Measurements from ENCODE around the gene RTTN.
"Not testable (repeated sequence)": the region's sequence is repeated elsewhere in the genome, so short reads cannot be mapped to it uniquely, and the experiment has no call there.

Gene RTTN

DNA sequence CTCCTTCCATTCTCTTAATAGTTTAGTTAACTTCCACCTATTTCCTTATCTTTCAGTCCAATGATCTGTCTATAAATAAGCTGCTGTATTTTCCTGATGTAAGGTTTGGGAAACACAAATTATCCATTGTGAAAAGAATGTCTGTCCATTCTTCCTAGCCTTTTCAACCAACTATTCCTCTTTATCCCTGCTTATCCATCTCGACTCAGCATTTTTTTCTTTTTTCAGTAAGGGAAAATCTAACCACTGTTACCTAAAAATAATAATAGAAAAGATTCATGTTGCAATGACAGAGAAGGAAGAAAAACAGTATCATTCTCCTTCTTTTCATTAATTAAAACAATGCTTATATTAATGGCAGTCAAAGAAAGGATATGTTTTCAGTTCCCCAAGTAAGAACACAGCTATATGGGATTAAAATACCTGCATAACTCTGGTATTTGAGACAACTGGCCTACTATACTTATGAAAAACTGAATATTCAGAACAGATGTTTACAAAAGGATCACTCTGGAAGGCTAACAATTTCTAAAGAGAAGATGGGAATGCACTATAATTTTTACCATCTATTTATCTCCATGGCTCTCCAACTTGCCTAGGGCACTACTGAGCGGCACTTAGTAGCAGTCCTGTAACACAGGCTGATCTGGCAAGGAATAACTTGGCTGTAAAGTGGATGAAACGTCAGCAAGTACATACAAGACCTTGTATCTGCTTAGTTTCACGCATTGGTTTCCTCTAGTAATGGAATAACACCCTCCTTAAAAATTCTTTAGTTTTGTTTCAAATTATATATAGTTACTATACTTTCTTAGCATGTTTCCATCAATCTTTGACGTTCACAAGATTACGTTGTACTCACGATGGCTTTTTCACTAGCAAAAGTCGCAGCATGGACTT lies 57.2 kb downstream of the RTTN start:
- no peak for DNase-seq

DNA sequence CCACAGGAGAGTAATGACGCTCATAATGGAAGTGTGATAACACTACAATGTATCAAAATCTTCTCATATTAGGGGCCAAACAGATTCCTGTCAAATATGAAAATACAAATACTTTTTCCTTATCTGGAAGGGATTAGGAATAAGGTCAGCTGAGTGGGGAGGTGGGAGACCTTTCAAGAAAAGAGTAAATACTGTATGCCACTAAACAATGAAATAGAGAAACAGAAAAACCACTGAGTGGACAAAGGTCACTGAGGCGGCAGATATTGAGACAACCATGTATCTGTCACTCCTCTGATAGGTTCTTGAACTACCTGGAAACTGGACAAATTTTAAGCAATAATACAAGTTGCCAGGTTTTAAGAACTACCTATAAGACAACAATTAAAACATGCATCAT lies 59.3 kb downstream of the RTTN start:
- no peak for DNase-seq

DNA sequence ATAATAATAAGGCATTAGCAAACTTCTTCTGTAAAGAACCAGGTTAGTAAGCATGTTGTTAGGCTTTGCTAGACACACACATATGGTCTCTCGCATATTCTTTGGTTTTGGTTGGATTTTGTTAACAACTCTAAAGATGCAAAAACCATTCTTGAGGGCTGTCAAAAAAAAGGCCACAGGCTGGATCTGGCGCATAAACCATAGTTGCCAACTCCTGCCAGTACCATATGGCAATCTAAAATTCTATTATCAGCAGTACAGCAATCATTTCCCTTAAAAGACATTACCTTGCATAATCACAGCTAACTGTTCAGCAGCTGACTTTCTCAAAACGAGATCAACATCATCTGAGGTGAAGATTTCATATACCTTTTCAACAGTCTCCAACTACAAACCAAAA lies 63.5 kb downstream of the RTTN start:
- no peak for DNase-seq

DNA sequence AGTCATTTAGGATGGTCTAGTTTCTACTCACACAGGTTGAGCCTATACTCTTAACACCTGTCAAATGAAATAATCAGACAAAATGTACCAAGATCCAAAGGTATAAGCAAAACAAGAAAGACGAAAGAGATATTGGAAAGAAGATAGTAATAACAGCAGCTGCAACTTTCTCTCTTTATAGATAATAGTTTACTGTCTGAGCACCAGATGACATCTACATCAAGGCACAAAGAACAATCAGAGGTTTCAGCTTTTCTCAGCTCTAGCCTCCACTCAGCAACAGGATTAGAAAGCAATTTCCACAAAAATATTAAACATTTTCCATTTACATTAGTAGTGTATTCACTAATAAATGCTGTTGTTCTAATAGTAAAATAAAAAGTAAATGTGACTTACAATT lies 66.3 kb downstream of the RTTN start:
- DNase-seq = no peak

DNA sequence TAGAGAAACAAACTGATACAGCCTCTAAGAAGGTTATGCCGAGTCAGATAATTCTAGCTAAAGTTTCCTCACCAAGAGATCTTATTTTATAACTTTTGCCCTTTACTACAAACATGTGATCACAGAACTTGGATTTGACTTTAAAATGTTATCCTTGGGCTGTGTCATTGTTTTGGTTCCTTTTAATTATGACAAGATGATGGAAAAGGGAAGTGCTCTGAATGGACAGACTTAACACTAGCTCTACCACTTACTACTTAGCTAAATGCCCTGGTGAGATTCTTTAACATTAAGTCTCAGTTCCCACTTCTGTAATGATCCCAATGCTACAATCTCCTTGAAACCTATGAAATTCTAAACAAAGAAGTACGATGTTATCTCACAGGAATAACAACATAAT lies 69.9 kb downstream of the RTTN start:
- DNase-seq = no peak

DNA sequence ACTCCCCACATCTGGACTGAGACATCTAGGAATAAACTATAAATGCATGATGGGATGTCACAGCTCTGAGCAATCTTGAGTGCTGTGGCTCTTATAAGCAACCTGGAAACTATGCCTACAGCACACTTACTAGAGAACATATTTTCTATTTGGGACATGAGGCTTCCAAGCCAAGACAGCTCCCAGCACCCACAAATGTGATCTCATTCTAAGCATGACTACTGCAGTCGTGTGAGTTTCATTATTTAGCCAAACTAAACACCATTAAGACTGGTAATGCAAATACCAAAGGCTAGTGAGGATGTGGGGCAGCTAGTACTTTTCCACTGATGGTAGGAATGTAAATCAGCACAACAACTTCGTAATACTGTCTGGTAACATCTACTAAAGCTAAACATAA lies 72.5 kb downstream of the RTTN start:
- no peak for DNase-seq

DNA sequence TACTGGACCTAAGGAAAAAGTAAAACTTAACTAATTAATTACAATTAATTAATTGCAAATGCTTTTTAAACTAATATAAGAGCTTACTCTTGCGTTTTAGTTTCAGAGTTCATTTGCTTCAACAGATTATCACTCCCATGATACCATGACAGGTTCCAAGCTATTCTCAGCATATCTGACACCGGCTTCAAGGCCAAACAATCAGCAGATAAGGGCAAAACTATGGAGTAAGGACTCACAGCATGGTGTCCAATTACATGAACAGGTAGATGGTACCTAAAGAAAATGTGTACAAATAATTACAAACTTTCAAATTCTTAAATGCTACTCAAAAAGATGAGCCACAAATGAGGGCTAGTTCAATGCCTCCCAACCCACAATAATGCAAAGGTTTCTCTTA lies 77.2 kb downstream of the RTTN start:
- no peak for DNase-seq

DNA sequence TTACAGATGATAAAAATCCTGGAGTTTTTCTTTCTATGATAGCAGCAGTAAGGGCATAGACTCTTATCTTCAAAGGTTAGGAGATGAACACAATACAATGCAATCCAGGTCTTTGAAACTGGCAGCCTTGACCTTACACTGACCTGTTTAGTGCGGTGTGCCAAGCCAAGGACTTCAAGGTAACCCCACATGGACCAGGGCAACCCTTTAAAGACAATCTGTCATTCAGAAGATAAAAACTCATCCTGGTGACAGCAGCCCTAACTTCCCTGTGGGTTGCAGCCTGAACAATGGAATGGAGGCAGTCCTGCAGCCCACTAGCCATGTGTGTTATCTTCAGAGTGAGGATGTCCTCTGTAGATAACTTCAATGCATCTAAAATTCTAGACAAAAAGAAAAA lies 78.1 kb downstream of the RTTN start:
- no peak for DNase-seq

DNA sequence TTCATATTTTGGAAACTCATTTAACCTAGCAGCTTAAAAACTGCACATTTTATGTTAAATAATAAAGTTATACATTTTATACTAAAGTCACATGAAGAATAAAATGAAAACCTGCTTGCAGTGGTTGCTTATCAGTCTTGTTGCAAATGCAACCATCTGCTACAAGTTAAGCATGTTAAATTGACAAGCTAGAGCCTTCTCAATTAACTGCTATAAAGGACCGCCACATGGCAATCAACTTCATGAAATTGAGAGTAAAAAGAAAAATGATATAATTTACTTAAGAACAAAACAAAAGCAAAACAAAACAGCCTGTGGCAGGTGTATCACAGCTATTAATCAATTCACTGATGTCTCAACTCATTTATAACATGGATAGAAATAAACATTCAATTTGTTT lies 78.7 kb downstream of the RTTN start:
- no peak for DNase-seq

DNA sequence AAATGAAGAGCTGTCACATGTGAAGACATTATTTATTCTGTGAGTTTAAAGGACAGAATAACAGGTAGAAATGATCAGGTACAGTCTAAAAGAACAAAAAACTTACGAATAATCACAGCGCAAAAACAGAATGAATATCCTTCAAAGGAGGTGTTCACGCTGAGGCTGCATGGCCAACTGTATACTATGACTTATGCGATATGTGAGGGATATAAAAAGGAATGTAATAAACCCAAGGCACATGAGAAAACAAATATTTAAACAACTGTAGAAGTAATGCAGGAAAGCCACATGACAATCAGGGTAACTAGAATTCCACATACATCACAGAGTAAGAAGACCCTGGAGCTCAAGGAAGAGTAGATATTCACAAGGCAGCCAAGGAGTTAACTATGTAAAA lies 81.3 kb downstream of the RTTN start:
- DNase-seq = no peak

DNA sequence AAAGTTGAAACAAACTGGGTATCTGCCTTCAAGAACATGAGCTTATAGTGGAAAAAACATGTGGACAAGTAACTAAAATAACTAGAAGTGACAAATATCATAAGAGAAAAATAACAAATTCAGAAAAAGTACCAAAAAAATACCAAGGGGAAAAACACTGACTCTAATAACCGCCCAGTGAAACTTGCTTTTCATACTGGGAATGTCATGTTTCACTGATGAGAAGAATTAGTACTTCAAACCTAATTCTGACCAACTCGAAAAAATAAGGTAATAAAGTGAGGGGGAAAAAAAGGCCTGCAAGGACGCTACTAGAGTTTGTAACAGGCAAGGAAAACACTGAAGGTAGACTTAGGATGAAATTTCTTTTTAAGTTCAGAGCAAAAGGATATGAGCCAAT lies 83.6 kb downstream of the RTTN start:
- DNase-seq = no peak

DNA sequence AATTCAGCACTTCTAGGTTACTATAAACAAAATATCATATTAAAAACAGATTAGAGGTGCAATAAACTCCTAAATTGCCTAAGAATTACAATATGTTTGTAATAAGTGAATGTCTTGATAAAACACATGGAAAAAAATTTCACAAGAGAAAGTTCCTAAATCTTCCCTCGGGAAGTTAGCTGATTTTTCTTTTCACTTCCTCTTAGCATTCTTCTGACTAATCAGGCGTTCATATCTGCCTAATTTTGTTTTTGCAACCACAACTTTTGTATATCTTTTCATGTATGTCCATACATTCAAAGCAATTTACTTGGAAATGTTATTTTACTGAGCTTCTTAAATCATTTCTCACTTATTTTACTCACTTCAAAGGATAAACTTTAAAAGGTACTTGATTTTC lies 88.5 kb downstream of the RTTN start:
- DNase-seq = no peak

DNA sequence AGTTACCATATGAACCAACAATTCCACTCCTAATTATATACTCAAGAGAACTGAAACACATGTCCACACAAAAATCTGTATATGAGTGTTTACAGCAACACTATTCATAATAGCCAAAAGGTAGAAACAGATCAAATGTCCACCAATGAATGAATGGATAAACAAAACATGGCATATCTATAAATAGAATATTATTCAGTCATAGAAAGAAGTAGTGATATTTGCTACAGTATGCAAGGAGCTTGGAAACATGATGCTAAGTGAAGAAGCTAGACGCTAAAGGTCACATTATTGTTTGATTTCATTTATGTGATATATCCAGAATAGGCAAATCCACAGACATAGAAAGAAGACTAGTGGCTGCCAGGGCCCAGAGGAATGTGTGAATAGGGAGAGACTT lies 92.0 kb downstream of the RTTN start:
- DNase-seq = no peak

DNA sequence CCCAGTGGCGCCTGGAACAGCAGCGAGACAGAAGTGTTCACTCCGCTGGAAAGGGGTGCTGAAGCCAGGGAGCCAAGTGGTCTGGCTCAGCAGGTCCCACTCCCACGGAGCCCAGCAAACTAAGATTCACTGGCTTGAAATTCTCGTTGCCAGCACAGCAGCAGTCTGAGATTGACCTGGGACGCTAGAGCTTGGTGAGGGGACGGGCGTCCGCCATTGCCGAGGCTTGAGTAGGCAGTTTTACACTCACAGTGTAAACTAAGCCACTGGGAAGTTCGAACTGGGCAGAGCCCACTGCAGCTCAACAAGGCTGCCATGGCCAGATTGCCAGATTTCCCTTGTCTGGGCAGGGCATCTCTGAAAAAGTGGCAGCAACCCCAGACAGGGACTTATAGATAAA lies 94.8 kb downstream of the RTTN start:
- DNase-seq = no peak

DNA sequence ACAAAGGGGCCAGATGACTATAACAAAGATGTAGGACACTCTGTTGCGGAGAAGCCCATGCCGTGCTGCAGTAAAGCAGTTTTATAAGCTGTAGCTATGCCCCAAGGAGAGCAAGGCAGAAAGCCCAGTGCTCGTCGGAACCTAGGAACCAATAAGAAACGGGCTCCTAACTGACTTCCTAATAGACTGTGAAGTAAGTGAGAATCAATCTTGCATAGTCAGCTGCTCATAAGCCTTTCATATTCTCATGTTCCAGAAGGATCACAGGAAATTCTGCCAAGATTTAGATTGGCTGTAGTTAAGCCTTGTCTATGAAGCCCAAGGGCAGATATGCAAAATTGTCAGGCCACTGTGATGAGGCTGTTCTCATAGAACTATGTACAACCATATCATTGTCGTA lies 98.4 kb downstream of the RTTN start:
- no peak for DNase-seq

DNA sequence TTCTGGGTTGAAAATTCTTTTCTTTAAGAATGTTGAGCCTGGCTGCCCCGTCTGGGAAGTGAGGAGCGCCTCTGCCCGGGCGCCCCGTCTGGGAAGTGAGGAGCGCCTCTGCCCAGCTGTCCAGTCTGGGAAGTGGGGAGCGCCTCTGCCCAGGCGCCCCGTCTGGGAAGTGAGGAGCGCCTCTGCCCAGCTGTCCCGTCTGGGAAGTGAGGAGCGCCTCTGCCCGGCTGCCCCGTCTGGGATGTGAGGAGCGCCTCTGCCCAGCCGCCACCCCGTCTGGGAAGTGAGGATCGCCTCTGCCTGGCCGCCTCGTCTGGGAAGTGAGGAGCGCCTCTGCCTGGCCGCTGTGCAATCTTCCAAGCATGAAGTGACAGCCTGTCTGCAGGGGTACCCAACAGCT lies 102.6 kb downstream of the RTTN start:
- DNase-seq = not testable (repeated sequence)

DNA sequence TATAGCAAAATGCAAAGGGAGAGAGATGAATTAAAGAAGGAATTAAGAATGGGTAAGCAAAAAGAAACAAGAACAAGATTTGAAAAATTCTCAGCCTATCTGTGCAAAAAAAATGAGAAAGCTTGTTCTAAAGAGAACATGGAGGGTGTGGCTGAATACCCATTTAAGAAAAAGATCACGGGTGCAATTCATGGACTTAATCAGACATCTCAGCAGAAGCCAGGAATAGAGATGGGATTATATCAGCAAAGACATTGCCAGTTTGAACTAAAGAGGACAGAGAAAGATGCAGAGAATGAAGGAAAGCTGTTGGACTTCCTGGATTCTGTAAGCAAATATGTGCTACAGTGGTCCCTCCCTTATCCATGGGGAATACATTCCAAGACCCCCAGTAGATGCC lies 115.6 kb downstream of the RTTN start:
- no peak for DNase-seq

DNA sequence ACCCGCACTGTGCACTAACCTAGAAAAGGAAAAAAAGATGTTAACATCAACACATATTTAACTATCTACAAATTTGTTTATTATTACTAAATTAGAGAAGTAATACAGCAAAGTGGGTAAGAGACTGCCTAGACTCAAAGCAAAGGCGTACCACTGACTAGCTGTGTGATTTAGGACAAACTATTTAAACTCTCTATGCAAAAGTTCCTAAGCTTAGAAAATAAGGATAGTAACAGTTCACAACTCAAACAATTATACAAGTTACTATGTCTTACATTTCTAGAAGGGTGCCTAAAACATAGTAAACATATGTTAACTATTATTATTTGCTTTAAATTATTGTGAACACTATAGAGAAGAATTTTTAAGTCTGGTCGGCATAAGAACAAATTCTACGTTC lies 119.4 kb downstream of the RTTN start:
- no peak for DNase-seq

DNA sequence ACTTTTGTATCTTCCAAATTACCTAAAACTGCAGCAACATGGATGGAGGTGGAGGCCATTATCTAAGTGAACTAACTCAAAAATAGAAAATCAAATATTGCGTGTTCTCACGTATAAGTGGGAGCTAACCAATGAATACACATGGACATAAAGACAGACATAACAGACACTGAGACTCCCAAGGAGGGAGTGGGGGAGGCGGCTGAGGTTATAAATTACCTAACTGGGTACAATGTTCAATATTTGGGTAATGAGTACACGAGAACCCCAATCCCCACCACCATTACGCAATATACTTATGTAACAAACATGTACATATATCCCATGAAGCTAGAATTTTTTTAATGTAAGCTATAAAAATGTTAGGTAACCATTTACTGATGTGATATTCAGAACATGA lies 119.8 kb downstream of the RTTN start:
- DNase-seq = no peak

DNA sequence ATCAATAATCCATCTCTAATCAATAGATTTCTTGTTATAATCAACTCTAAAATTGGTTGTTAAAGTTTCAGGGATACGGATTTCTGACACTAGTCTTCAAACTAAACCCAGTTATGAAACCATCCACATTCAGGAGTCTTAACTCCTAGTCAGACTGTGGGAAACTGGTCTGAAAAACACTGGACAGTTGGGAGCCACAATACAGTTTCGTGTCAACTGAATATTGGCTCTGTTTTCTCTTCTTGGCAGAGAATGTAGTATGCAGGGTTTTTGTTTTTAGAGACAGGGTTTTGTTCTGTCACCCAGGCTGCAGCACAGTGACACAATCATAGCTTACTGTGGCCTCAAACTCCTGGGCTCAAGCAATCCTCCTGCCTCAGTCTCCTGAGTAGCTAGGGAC lies 123.1 kb downstream of the RTTN start:
- DNase-seq = no peak

DNA sequence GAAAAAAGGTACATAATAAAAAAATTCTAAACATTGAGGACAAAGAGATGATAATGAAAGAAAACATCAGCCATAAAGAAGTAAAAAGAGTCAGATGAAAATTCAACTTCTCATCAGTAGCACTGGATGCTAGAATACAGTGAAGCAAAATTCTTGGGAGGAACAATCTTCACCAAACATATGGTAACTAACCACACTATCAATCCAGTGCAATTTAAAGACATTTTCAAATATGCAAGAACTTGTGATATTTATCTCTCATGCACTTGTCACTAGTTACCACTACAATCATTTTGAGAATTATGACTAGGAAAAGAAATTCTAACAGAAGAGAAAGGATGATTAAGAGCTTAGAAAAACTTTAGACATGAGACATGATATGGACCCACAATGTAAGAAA lies 127.4 kb downstream of the RTTN start:
- no peak for DNase-seq

DNA sequence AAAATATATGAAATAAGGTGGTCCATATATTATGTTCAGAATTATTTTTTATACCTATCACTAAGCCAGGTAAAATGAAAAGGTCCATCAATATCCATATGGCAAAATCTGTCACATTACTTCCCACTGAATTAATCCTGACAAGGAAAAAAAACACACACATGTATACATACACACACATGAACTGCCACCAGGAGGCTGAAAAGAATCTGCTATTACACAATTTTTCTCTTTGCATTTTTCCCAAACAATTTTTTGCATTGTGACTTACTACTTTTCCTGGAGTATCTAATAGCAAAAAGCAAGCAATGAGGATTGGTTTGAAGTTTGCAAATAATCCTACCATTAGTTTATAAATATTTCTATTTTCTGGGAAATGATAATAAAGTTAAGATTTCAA lies 129.6 kb downstream of the RTTN start:
- DNase-seq = no peak

DNA sequence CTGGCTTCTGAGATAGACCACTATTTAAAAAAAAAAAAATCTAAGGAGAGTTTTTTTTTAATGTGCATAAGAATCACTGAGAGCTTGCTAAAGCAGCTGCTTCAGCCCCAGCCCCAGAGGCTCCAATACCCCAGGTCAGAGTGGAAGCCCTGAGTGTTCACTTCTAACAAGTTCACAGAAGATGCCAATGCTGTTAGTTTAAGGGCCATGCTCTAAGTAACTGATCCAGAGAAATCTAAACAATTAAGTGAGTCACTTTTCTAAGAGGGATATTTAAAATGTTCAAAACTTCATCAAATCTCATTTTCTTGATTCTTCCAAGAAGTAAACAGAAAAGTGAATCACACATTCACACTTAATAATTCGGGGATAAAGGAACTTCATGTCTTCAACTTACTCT lies 131.4 kb downstream of the RTTN start:
- DNase-seq = no peak

DNA sequence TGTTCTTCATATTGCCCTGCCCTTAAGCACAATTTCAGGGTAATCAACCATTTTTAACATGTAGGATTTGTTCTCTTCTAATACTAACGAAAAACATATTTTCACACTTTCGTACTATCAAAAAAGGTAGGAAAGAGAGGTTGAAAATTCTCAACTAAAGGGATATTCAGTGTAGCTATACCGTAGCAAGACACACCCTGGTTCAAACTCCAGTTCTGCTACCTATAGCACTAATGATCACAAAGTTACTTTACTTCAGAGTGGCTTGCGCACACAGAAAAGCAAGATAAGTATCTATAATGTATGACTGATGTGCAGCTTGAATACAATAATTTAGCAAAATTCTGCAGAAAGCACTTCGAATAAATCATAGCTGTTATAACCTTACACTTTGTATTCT lies 132.1 kb downstream of the RTTN start:
- no peak for DNase-seq

DNA sequence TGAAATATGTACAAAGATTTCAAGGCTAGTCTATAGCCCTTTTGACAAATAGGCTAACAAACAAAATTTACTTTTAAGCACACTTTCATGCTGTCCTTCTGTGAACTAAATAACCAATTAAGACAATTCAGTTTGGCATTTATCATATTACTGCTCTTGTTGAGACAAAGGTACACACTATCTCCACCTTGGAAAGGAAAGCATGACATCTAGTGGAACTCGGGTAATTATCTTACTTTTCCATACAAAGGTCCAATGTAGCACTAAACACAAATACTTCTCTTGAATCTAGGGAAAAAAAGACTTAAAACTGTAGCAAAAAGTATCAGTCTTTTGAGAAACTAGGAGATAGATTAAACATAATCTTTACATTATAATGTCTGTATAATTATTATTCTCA lies 132.8 kb downstream of the RTTN start:
- no peak for DNase-seq

Data from stimulated activated CD4-positive, alpha-beta T cell treated with anti-CD3 and anti-CD28 coated beads, Interleukin-4, amount 100 ng/mL, for 4 hours (primary cell).